ENCODE data around the gene LIF.

Gene LIF

DNA sequence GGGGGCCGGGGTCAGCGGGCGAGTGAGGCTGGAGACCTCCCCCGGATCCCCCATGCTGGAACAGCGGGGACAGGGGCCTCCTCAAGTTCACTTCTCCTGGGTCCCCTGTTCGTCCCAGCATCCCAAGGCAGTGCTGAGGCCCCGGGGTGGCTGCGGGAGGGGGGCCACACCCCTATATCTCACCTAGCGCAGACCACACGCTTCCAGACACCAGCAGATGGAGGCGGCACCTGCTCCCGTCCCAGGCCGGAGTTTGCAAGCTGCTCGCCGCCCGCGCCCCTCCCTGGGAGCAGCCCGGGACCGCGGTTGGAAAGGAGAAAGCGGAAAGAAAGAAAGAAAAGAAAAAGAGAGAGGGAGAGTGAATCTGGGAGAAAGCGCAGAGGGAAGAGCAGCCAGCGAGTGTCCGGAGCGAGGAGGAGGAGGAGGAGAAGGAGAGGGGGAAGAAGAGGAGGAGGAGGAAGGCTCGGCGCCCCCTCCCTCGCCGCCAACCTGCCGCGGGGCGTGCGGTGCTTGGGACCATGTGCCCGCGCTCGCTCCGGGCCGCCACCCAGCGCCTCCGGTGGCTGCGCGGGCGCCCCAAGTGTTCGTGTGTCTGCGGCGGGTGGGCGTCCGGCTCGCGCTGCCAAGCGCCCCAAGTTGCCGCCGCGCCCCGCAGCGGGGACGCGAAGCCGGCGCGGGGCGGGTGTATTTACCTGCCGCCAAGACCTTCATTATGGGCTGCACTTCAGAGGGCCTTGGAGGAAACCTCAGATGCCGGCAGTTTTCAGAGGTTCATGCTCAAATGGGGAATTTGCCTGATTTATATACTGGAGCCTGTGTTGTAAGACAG lies at the start of gene LIF:
Gene LIF (minus strand): TSS at position 775 of the 829 bp plus-strand sequence. CDS start 64 bp downstream, at position 711.
- peak; percentile 82 for DNase-seq

DNA sequence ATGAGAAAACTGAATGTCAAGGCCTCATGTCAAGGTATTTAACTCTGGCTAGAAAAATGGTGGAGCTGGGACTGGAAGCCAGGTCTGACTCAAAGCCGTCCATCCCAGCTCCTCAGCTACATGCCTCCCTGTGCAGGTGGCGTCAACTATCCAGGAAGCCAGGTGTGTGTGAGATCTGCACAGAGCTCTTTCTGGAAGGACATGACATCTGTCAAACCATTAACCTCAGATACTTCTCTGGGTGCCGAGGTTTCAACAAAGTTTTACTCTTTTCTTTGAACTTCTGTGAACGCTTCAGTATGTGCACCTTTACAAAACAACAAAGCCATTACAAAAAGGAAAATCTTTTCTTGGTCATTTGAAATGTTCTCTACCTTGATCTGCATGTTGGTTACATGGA lies 49.8 kb upstream of the LIF start:
- DNase-seq, result no peak

DNA sequence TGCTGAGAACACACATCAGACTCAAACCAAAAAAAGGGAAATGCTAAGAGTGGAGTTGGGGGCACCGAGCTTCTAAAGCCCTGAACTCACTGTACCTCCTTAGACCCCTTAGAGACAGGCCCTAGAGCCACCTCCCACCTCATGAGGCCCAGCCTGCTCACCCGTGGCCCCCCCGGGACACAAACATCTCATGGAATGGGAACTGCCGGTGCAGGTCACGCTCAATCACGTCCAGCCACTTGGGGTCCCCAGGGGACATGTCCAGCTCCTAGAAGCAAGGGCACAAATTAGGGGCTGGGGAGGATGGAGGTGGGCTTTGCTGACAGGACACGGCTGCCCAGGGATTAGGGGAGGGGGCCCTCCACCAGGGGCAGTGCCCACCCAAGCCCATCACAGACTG lies 49.0 kb upstream of the LIF start:
- no peak for DNase-seq

DNA sequence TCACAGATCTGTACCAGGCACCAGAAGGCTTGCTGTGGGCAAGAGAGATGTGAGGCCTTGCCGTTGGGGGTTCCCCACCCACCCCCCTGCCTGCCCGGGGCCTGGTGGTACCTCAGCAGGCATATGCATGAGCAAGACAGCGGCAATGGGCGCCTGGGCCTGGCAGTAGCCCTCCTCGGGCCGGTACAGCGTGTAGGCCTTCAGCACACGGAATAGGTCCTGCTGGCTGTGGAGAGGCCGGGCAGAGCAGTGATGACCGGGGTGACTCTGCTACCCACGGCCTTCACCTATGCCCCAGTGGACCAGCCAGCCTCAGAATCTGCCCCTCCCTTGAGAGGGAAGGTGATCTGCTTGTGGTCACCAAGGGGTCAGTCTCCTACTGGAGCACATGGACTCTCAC lies 48.3 kb upstream of the LIF start:
- DNase-seq, result no peak

DNA sequence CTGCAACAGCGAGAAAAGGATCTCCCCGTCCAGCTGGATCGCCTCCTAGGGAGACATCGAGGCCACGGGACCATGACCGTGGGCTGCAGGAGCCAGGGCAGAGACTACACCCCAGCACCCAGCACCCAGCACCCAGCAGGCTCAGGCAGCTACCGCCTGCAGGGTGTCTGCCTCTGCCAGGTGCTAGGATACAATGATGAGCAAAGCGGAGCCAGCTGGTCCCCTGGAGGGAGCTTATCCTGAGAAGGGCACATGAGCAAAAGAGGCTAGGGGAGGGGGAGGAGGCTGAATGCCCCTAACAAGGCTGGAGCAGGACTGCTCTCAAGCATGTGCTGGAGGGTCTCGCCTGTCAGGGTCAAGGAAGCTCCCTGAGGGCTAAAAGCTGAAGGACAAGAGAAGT lies 47.5 kb upstream of the LIF start:
- no peak for DNase-seq

DNA sequence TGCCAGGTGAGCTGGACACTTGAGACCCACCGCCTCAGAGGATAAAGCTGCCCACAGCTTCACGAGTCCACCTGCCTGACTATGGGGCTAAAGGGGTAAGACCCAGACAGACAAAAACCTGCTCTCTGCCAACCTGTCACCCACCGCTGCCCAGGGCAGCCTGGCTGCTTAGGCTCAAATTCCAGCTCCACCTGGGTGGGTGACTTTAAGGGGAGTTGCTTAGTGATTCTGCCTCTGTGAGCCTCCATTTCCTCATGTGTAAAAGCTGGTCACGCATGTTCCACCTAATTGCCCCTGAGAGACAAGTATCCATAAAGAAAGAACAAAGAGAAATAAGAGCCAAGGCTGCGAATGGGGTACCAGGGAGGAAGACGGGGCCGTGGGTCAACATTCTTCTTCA lies 46.5 kb upstream of the LIF start:
- DNase-seq, result no peak

DNA sequence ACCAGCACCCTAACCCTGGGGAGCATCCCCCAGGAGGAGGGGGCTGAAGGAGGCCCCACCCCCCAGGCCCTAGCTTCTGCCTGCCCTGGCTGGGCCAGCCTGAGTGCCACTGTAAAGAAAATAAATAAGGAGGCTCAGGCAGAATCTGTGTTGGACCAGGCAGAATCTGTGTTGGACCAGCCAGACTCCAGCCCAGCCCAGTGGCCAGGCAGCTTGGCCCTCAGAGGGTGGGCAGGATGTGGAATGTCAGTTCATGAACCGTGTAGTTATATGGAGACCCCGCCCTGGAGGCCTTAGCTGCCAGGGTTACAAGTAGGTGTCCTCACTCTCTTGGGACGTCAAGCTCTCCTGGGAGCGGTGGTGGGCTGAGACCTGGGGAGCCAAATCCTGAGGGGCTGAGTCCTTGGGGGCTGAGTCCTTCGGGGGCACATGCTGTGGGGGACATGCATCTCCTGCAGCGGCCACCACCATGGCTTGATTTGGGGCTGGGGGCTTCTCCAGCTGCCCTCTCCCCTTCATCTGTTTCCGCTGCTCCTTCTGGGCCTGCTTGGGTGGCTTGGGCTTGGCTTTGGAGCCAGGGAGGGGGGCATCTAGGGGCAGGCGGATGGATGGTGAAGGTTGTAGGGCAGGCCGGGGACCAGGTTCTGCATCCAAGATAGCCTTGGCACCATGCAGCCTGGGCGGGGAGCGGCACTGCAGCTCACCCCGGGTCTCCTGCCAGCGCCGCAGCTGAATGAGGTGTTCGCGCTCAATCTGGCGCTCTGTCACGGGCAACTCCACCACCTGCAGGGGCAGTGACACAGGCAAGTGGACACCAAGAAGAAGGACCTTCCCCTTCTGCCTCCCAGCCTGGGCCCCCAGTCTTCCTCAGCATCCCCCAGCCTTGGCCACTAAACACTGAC lies 45.8 kb upstream of the LIF start:
- DNase-seq, result no peak

DNA sequence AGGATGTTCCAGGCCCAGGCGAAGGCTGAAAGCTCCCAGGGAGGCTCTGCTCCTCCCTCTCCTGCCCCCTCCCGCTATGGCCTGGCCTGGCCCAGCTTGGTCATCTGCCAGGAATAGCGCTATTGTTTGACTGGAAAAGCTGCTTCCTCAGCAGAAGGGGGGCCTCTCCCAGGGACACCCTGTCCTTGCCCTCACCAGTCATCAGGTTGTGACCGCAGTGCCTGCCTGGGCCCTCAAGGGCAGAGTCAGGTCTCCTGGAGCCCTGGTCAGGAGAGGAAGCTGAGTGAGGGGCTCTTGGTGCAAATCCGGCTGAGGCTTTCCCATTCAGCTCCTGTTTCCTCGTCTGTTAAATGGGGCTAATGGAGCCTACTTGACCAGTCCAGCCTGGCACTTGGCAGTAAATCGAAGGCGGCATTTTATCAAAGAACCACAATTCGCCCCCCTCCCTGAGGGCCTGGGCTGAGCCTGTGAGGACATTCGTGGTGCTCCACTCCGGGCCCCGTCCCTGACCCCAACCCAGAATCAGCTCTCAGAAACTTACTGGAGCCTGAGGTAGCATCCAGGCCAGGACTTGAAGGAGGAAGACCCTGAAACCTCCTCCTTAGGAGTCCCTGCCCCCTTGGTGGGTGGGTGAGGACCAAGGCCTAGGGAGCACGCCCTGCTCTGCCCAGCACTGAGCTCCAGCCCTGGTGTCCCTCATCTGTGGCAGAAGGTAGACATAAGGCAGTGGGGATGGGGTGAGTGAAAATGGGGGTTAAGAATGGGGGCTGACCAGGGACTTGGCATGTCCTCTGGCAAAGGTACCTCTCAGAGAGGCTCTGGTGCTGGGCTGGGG lies 44.7 kb upstream of the LIF start:
- DNase-seq, result no peak

DNA sequence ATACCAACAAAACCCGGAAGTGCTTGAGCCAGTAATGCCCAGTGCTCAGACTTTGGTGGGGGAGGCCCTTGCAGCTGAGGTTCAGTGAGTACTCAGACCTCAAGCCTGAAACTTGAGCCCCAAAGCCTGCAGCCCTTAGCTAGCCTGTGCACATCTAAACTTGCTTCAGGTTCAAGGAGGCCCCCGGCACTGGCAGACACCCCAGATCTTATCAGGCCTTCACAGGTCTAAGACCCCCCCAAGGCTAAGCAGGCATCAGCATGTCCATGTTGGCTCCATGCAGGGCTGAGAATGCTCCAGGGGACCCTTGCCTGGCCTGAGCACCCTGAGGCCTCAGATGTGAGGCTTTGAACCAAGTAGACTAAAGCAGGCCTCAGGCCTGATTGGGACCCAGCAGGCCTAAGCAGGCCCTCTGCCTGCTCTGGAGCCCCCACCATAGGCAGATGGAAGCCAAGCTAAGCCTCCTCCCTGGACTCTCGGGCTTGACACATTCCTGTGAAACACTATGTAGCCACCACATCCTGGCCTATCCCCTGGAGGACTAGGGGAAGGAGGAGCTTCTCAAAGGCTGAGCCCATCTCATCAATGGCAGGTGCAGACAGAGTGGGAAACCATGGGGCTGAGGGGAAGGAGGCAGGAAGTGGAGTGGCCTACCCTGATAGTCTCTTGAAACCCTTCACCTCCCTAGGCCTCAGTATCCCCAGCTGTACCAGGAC lies 43.9 kb upstream of the LIF start:
- no peak for DNase-seq

DNA sequence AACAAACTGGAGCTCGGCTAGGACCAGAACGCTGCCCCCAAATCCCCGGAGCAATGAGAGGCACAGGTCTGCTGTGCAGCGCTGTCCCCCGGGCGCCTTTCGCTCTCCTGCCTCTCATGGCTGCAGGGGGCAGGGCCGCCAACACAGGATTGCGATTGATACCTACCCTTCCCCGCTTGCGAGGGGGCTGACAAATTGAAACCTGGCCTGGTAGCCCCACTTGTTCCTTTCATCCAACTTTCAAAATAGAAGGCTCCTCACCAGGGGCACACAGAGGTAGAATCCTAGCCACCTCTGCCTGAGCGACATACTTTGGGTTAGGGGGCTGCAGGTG lies 43.4 kb upstream of the LIF start:
- DNase-seq, result no peak

DNA sequence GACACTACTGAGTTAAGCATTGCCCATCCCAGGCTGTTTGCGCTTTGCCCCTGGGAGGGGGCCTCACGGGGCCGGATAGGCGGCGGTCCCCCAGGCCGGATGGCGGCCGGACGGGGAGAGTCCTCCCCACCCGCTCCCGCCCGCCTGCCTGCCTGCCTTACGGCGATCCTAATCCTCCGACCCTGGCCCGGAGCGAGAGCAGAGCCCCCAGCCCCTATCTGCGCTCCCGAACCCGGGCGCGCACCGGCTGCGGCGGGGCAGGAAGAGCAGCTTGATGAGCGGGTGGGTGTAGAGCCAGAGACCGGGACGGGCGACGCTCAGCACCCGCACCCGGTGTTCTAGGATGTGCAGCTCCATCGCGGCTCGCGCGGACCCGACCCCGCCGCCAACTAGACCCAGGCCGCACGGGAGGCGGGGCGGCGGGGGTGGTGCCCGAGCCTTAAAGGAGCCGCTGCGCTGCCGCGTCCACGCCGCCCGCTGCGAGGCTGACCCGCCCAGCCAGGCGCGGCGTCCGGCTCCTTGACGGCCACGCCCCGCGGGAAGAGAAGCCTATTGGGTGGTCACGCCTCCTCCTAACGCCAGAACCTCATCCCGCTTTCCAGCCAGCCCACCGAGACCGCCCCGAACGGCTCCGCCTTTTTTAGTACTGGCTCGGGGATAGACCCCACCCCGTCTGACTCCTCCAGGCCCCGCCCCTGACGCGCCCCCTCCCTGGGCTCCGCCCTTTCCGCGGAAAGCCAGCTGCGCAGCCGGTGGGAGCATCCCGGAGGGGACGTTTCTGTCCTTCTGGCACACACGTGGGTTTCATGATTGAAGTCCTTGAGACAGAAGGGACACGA lies 42.8 kb upstream of the LIF start, which contains the start of gene CASTOR1:
Gene CASTOR1 (minus strand): TSS at position 365 of the 839 bp plus-strand sequence. CDS start 8 bp downstream, at position 357.
- peak; percentile 94 for DNase-seq

DNA sequence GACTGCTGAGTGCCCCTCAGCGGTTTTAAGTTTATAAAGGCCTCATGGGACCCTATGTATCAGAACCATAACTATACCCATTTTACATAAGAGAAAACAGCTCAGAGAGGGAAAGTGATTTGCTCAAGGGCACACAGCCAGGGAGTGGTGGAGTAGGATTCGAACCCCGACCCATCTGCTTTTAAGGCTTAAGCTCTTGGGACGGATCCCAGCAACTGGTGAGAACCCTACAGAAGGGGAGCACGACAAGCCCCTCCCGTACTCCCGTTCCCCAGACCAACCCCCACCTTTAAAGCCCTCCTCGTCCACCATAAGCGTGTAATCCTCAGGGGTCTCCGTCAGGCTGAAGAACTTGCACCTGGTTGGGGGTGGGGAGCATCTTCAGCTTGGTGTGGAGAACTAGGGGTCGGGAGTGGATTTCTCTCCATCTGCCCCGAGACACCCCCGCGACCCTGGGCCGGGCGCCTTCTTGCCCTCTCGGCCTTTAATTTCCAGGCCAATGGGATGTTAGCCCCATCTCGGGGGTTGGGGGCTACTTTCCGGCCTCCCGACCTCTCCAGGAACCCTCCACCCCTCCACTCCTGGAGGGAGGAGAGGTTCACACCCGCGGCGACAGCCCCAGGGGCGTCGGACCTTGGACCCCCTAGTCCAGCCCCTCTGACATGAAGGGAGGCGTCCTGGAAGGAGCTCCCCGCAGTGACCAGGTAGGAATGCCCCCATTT lies 42.0 kb upstream of the LIF start:
- DNase-seq, result no peak

DNA sequence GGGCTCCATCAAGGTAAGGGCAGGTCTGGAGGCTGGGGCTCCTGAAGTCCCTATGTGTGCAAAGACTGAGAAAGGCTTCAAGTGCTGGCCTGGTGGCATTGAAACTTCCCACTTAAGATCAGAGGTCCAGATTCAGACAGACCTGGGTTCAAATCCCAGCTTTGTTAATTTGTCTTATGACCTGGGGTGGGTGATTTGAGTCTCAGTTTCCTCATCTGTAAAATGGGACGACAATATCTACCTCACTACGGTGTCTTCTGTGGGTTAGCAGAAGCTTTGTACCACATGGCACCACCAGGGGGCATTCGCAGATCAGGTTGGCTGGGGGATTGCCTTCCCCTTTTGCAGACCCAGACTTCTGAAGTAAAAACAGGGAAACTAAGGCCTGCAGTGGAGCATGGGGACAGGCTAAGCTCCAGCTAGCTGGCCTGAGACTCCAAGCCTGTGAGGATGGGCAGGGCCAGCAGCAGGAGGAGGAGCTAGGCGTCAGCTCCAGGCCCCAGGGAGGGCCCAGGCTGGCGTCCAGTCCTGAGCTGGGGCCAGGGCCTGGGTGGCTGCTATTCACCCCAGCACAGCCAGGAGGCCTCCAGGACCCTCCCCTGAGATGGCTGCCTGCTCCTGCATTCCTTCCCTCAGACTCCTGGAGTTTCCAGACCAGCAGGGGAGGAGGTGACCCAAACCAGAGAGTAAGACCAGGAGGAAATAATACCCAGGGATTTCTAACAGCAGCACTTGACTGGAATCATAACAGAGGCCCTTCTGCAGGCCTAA lies 41.3 kb upstream of the LIF start:
- peak; percentile 91 for DNase-seq

DNA sequence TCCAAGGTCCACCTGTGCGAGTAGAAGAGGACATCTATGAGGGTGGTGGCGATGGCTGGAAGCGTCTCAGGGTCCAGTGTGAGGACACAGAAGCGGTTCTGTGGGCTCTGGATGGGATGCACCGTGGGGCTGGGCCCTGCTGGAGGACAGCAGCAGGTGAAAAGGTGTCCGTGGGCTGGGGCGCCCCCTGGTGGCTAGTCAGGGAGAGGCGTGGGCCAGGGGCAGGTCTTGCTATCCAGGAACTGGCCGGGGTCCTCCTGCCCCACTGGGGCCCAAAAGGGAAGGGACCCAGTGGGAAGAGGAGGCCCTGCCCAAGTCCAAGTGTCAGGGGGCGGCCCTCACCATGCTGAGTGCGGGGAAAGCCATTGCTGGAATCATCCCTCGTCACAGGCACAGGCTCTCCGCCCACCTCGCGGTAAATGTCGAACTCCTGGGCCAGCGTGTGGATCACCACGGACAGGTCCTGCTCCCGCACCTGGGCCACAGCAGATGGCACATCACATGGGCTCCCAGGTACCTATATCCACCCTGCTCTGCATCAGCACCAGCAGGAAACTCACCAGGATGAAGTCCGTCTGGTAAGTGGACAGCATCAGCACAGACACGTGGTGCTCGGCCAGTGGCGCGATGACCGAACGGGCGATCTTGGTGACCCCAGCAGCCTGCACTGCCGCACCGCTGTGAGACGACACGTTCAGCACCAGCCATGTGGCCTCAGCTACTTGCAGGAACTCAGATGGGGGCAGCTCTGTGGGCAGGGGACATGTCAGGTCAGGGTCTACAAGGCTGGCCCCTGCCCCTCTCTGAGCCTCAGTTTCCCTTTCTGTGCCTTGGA lies 40.5 kb upstream of the LIF start:
- peak; percentile 99 for DNase-seq

DNA sequence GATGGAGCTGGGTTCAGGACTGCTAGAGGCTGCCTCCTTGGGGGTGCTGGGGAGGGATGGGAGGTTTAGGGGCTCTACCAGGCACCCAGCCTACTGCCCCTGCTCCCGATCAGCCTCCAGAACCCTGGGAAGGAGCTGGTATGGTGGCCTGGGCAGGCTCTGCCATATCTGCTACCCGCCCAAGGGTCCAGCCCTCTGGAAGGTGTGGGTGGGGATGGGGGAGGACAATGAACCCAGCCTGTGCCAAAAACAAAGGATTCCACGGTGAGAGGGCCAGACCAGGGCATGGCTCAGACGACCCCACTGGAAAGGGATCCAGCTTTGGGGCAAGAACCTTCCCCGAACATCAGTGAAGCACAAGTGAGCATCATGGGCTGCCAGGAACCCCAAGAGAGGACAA lies 39.8 kb upstream of the LIF start:
- DNase-seq, result no peak

DNA sequence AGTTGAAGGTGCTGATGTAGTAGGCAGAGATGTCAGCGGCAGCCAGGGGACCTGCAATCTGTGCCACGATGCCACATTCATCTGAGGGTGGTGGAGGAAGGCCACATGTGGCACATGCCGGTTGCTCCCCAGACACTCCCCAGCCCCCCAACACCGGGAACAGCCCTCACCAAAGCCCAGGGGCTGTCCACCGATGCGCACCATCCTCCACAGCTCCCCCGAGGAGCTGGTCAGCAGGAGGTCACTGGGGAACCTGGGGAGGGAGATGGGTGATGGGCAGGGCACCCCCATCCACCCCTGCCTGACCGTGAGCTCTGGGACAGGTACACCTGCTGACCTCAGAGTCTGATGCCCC lies 39.3 kb upstream of the LIF start:
- DNase-seq, result no peak

DNA sequence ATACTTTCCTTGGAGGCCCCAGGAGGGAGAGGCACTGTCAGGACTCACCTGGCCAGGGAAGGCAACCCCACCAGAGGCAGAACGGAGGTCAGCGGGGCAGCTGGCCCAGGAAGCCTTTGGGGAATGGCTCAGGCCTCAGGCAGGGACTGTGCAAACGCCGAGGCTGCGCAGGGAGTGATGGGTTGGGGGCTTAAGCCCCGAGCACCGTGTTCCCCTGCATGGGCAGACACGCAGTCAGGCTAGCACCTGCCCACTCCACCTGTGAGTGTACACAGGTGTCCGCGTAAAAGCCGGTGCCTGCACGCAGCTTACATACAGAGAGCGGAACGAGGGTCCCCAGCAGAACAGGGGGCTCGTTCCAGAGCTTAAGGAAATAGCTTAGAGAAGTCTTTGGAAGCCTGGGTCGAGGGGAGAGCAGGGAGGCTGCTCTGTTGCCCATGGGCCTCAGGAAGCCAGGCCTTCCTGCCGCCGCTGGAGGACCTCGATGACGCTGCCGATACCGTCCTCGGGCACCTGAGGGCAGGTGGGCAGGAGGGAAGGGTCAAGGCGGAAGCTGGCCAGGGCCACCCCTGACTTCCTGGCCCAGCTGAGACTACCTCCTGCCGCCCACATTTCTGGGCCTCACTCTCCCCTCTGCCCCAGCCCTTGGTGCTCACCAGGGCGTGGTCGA lies 38.8 kb upstream of the LIF start:
- DNase-seq, result no peak

DNA sequence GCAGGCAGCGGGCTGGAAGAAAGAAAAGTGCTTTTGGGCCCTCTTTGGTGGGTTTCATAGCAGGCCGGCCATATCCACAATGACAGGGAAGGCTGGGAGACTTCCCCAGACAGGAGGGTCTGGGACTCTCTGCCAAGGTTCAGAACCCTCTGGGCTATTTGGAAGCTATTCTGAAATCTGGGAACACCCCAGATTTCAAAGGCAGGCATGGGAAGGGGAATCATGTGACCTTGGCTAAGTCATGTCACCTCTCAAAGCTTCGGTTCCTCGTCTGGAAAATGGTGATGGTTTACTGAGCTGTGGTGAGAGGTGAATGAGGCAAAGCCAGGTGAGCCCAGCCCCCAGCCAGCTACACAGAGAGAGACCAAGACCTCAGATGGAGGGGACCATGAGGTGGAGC lies 38.1 kb upstream of the LIF start:
- no peak for DNase-seq

DNA sequence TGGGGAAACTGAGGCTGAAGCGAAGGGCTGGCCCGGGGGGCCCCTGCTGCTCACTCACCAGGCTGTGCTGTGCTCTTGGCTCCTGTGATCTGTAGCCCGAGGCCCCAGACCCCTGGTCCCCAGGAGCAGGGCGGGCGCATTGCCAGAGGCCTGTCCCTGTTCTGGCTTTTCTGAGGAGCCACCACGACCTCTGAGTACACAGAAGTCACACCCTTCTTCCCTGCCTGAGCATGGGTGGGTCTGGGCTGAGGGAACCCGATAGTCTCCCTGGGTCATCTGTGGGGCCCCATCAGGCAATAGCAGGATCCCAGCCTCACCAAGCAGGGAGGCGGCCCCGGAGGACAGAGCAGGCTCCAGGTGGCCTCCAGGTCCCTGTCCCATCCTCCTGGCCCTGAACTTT lies 37.6 kb upstream of the LIF start:
- no peak for DNase-seq

Measured in activated CD8-positive, alpha-beta memory T cell treated with anti-CD3 and anti-CD28 coated beads, Interleukin-2, amount 50 U/mL, for 48 hours (primary cell).